ENCODE results near the gene PDC. TPM values are rescaled to one million over a fixed set of nuclear protein-coding genes. Genes with fewer than 3 reads are reported as not detected.

Gene PDC
- total and polyA plus RNA-seq, 2 donors (not counting 3 experiments of a cell fraction or from before 2014, with no cell fraction given): not detected

GRCh38 chr1:186479162-186479561 lies 18.2 kb upstream of the PDC start:
- Histone ChIP-seq H3K79me2 (ENCODE audit: control insufficient read depth, insufficient read depth, low read length) (no peaks in the 10 kb centered on the region), H3K4me3 (replicated peaks in 1 of 3; ENCODE audit: insufficient read depth in 1 of 3, low read depth in 1 of 3, low read length in 3 of 3) (no peak overlapping the region), H3K27ac (ENCODE audit: insufficient read depth, low read depth, low read length) (no peak overlapping the region), H2AFZ (ENCODE audit: low read depth, low read length) (no peak overlapping the region), H3K4me1 (ENCODE audit: control insufficient read depth, extremely low read depth, insufficient read depth, low read length) (peaks cover 38% of the 10 kb centered on the region), H4K20me1 (replicated peaks; ENCODE audit: control insufficient read depth, extremely low read depth, insufficient read depth, low read length) (no peaks in the 10 kb centered on the region), H3K9me1 (replicated peaks; ENCODE audit: control insufficient read depth, extremely low read depth, insufficient read depth, low read length) (no peaks in the 10 kb centered on the region), H3K9me3 (replicated peaks; ENCODE audit: control insufficient read depth, insufficient read depth, low read length) (no peaks in the 10 kb centered on the region), H3K27me3 (ENCODE audit: control insufficient read depth in 2 of 2, insufficient read depth in 2 of 2, low read length in 2 of 2) (no peaks in the 10 kb centered on the region), H3K4me2 (ENCODE audit: insufficient read depth, low read length) (no peak overlapping the region), H3K36me3 (ENCODE audit: control insufficient read depth in 2 of 2, extremely low read depth in 1 of 2, insufficient read depth in 2 of 2, low read length in 2 of 2) (no peaks in the 10 kb centered on the region), H3K9ac (replicated peaks; ENCODE audit: extremely low read depth, insufficient read depth, low read length) (no peak overlapping the region)
- POLR2A ChIA-PET: no interaction called here
- BruUV-seq (replicated peaks): no TSS peak
- CTCF ChIA-PET: interaction anchor here (0.7 to 2.4 kb wide), 7 partner anchors 13 to 507 kb away, joined by 3 to 10 read pairs (median 5); partner anchors contain the start of gene TPR
- dilution Hi-C loops (cut with MboI; ENCODE audit: extremely low pct_ligation_motif_present, low sequenced_read_pairs) (no loop called here), intact Hi-C loops (cut with micrococcal nuclease) (no loop called here)
- no peak for TF ChIP-seq MYC (IDR thresholded peaks at IDR 0.05; ENCODE audit: low read depth, low read length)
- TF ChIP-seq POLR2A (IDR thresholded peaks at IDR 0.05; ENCODE audit: low read depth, low read length): no peak
- TF ChIP-seq MAX (IDR thresholded peaks at IDR 0.05; ENCODE audit: insufficient read depth, insufficient read length): no peak
- no peak for TF ChIP-seq CTCF (IDR thresholded peaks at IDR 0.05; ENCODE audit: extremely low read depth in 1 of 2, insufficient read depth in 1 of 2, low read depth in 1 of 2, low read length in 2 of 2)
- TF ChIP-seq FOS (IDR thresholded peaks at IDR 0.05; ENCODE audit: borderline replicate concordance, insufficient read depth, low read length): no peak
- no peak for TF ChIP-seq GATA2 (IDR thresholded peaks at IDR 0.05; ENCODE audit: insufficient read depth, insufficient read length, low read depth, low read length)
- FAIRE-seq: no peak
- DNase-seq (ENCODE audit: low read depth, low spot score): no peak

All from endothelial cell of umbilical vein (primary cell).